ENCODE measurements around the gene ZKSCAN2. TPM values are rescaled to one million over a fixed set of nuclear protein-coding genes. Genes with fewer than 3 reads are reported as not detected.

The ZKSCAN2 gene
- polyA plus RNA-seq (1.2 to 2.2 TPM (median 1.8 TPM) in 3 replicates), polyA minus RNA-seq (3.3 to 4.4 TPM (median 4.1 TPM) in 3 replicates)
- polyA plus RNA-seq (2011; ENCODE audit: low read depth): 0.52 TPM
- 1.3 and 1.7 TPM in 2 replicates for polyA plus RNA-seq (2011; cell fraction: cytosol; rRNA removed)
- polyA plus RNA-seq (2011; cell fraction: nucleus; rRNA removed): 3.0 and 3.3 TPM in 2 replicates
- polyA plus RNA-seq (2012; ENCODE audit: low replicate concordance): 0.87 and 2.6 TPM in 2 replicates
- polyA minus RNA-seq (2011; cell fraction: cytosol; rRNA and poly(A)+ RNA removed): 2.9 TPM
- polyA minus RNA-seq (2011; cell fraction: nucleus; rRNA and poly(A)+ RNA removed): 4.3 and 8.8 TPM in 2 replicates

- H3K4me2 ChIP-seq (ENCODE audit: control insufficient read depth, extremely low read depth, insufficient read depth, low read depth, low read length): peak within 1 kb of the TSS; percentile 99
- H3K36me3 ChIP-seq (ENCODE audit: control insufficient read depth in 2 of 2, extremely low read depth in 1 of 2, insufficient read depth in 2 of 2, low read length in 2 of 2): peaks cover 3 to 7% of the 10 kb centered on the region in 2 experiments
- H3K9me1 ChIP-seq (ENCODE audit: control insufficient read depth, extremely low read depth, insufficient read depth, low read length): no peaks in the 10 kb centered on the region
- FAIRE-seq: no peak
- H3K27me3 ChIP-seq (ENCODE audit: control insufficient read depth, extremely low read depth, insufficient read depth, low read length): no peaks in the 10 kb centered on the region
- TF ChIP-seq, protein P1, sequence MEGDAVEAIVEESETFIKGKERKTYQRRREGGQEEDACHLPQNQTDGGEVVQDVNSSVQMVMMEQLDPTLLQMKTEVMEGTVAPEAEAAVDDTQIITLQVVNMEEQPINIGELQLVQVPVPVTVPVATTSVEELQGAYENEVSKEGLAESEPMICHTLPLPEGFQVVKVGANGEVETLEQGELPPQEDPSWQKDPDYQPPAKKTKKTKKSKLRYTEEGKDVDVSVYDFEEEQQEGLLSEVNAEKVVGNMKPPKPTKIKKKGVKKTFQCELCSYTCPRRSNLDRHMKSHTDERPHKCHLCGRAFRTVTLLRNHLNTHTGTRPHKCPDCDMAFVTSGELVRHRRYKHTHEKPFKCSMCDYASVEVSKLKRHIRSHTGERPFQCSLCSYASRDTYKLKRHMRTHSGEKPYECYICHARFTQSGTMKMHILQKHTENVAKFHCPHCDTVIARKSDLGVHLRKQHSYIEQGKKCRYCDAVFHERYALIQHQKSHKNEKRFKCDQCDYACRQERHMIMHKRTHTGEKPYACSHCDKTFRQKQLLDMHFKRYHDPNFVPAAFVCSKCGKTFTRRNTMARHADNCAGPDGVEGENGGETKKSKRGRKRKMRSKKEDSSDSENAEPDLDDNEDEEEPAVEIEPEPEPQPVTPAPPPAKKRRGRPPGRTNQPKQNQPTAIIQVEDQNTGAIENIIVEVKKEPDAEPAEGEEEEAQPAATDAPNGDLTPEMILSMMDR (optimal IDR thresholded peaks at IDR 0.05 in 1 of 3, IDR thresholded peaks at IDR 0.05 in 1 of 3, conservative IDR thresholded peaks at IDR 0.05 in 1 of 3; ENCODE audit: extremely low read depth in 1 of 3, insufficient read depth in 2 of 3, low read length in 3 of 3): no peak
- no peak for TF ChIP-seq EZH2 (IDR thresholded peaks at IDR 0.05; ENCODE audit: low read length)
- dilution Hi-C loops (cut with MboI; ENCODE audit: extremely low pct_ligation_motif_present, low sequenced_read_pairs): no loop called here
- no peaks in the 10 kb centered on the region for H3K9me3 ChIP-seq (ENCODE audit: control insufficient read depth, low read depth, low read length)
- H2AFZ ChIP-seq (ENCODE audit: control insufficient read depth, low read length): peak within 1 kb of the TSS; percentile 88
- DNase-seq (ENCODE audit: low read depth, low spot score): no peak
- H3K27ac ChIP-seq (ENCODE audit: control insufficient read depth, insufficient read depth, low read length): peak within 1 kb of the TSS; percentile 88
- peaks cover 42% of the 10 kb centered on the region for H3K79me2 ChIP-seq (ENCODE audit: control insufficient read depth, insufficient read depth, low read length)
- peak within 1 kb of the TSS; percentile 92 for H3K9ac ChIP-seq (ENCODE audit: control insufficient read depth, extremely low read depth, insufficient read depth, low read length)
- H3K4me3 ChIP-seq (ENCODE audit: control insufficient read depth in 2 of 3, extremely low read depth in 1 of 3, insufficient read depth in 2 of 3, low read depth in 1 of 3, low read length in 3 of 3): peak within 1 kb of the TSS; percentile 74 to 95 (median 92)
- peaks cover 24% of the 10 kb centered on the region for H3K4me1 ChIP-seq (ENCODE audit: control insufficient read depth, extremely low read depth, insufficient read depth, low read length)
- no peaks in the 10 kb centered on the region for H4K20me1 ChIP-seq (ENCODE audit: control insufficient read depth, extremely low read depth, insufficient read depth, low read length)
Measured at GRCh38 chr16:25257470-25257955, at the start of gene ZKSCAN2. Gene ZKSCAN2 (minus strand): TSS chr16:25257845. CDS start chr16:25257127, 718 bp downstream.

- dilution Hi-C loops (cut with MboI; ENCODE audit: extremely low pct_ligation_motif_present, low sequenced_read_pairs): no loop called here
- FAIRE-seq (no peak), DNase-seq (ENCODE audit: low read depth, low spot score) (no peak)
- Histone ChIP-seq H3K36me3 (ENCODE audit: control insufficient read depth in 2 of 2, extremely low read depth in 1 of 2, insufficient read depth in 2 of 2, low read length in 2 of 2) (no peaks in the 10 kb centered on the region), H3K4me3 (ENCODE audit: control insufficient read depth in 2 of 3, extremely low read depth in 1 of 3, insufficient read depth in 2 of 3, low read depth in 1 of 3, low read length in 3 of 3) (no peak overlapping the region), H3K79me2 (ENCODE audit: control insufficient read depth, insufficient read depth, low read length) (no peaks in the 10 kb centered on the region), H3K4me2 (ENCODE audit: control insufficient read depth, extremely low read depth, insufficient read depth, low read depth, low read length) (no peak overlapping the region), H3K9me3 (ENCODE audit: control insufficient read depth, low read depth, low read length) (no peaks in the 10 kb centered on the region), H3K9me1 (ENCODE audit: control insufficient read depth, extremely low read depth, insufficient read depth, low read length) (no peaks in the 10 kb centered on the region), H3K9ac (ENCODE audit: control insufficient read depth, extremely low read depth, insufficient read depth, low read length) (no peak overlapping the region), H3K27ac (ENCODE audit: control insufficient read depth, insufficient read depth, low read length) (no peak overlapping the region), H4K20me1 (ENCODE audit: control insufficient read depth, extremely low read depth, insufficient read depth, low read length) (no peaks in the 10 kb centered on the region), H3K4me1 (ENCODE audit: control insufficient read depth, extremely low read depth, insufficient read depth, low read length) (no peaks in the 10 kb centered on the region), H3K27me3 (ENCODE audit: control insufficient read depth, extremely low read depth, insufficient read depth, low read length) (no peaks in the 10 kb centered on the region), H2AFZ (ENCODE audit: control insufficient read depth, low read length) (no peak overlapping the region)
- no peak for TF ChIP-seq EZH2 (IDR thresholded peaks at IDR 0.05; ENCODE audit: low read length)
- TF ChIP-seq, protein P1 (optimal IDR thresholded peaks at IDR 0.05 in 1 of 3, IDR thresholded peaks at IDR 0.05 in 1 of 3, conservative IDR thresholded peaks at IDR 0.05 in 1 of 3; ENCODE audit: extremely low read depth in 1 of 3, insufficient read depth in 2 of 3, low read length in 3 of 3): no peak
Measured at GRCh38 chr16:25299792-25300590, 42.3 kb upstream of the ZKSCAN2 start.

Data from keratinocyte (primary cell).